A549 (cell line): Measurements from ENCODE around the gene MLPH. TPM values are rescaled to one million over a fixed set of nuclear protein-coding genes. Genes with fewer than 3 reads are reported as not detected.

Experiments used
- ATAC-seq, 2 experiments: fragments of 200-7000 bp in 1 of 2; fragments of >200 bp in 1 of 2; cut with Nextera tagmentation in 1 of 2; cut with Tn5 transposase in 1 of 2; 3 replicates each; pipeline versions ENCODE4 v1.8.0 to v1.9.1; 2018 to 2020; ENCODE audit warnings: mild to moderate bottlenecking in 1 of 2, moderate library complexity in 1 of 2
- CTCF ChIA-PET: fragments of 300-600 bp; sonication (Branson Sonifier 250); formaldehyde crosslinking; extraction: SDS; loops from one replicate; lab custom pipeline; 2021; ENCODE audit warnings: antibody characterized with exemption, inconsistent platforms; lab: Yijun Ruan, JAX
- POLR2A ChIA-PET: fragments of 350-600 bp; formaldehyde crosslinking; extraction: SDS; loops from one replicate; lab custom pipeline; 2021; ENCODE audit warnings: antibody characterized with exemption, inconsistent platforms; lab: Yijun Ruan, JAX
- DNase-seq, 2 experiments: peaks; one replicate each; pipeline versions ENCODE4 v3.0.0 to v3.0.0-alpha.2; 2011 to 2016; ENCODE audit warnings: low read depth in 1 of 2, low spot score in 1 of 2
- FAIRE-seq: peaks from 2 replicates; lab custom pipeline; 2011; peaks lifted over from hg19 to GRCh38; lab: Jason Lieb, UNC
- H3K27ac ChIP-seq, 2 experiments: fragments of >200 bp; sonication (Bioruptor Twin); formaldehyde crosslinking; 3 replicates each; pipeline ENCODE4 v1.5.1; 2016 to 2017
- H3K4me1 ChIP-seq: fragments of >200 bp; sonication (Bioruptor Twin); formaldehyde crosslinking; 3 replicates; pipeline ENCODE4 v1.6.1; 2016
- H3K4me2 ChIP-seq: fragments of >200 bp; sonication (Bioruptor Twin); formaldehyde crosslinking; 3 replicates; pipeline ENCODE4 v1.6.1; 2016
- H3K4me3 ChIP-seq: fragments of >200 bp; sonication (Bioruptor Twin); formaldehyde crosslinking; 3 replicates; pipeline ENCODE4 v1.5.1; 2016
- H3K9me3 ChIP-seq: fragments of >200 bp; sonication (Bioruptor Twin); formaldehyde crosslinking; 3 replicates; pipeline ENCODE4 v1.6.1; 2016
- CEBPB ChIP-seq, 2 experiments: fragments of >200 bp in 1 of 2; sonication (Bioruptor Twin) in 1 of 2; formaldehyde crosslinking in 1 of 2; IDR thresholded peaks; 2 replicates each; pipeline ENCODE4 v1.6.1; 2012 to 2016
- EP300 ChIP-seq, 2 experiments: fragments of >200 bp; sonication (Bioruptor Twin); formaldehyde crosslinking; IDR thresholded peaks; 2 replicates in 1 of 2; 3 replicates in 1 of 2; pipeline ENCODE4 v1.6.1; 2016 to 2017
- FOSB ChIP-seq: fragments of 250-450 bp; sonication (Bioruptor Pico); IDR thresholded peaks from 2 replicates; pipeline ENCODE4 v1.5.0; 2020; ENCODE audit warnings: mild to moderate bottlenecking, moderate library complexity
- HEYL ChIP-seq: fragments of 250-450 bp; sonication (Bioruptor Pico); IDR thresholded peaks from 2 replicates; pipeline ENCODE4 v1.8.0; 2021; ENCODE audit warnings: mild to moderate bottlenecking, moderate library complexity
- HMGXB4 ChIP-seq: fragments of 250-450 bp; sonication (Bioruptor Pico); IDR thresholded peaks from 2 replicates; pipeline ENCODE4 v1.5.0; 2021; ENCODE audit warnings: mild to moderate bottlenecking, moderate library complexity, borderline replicate concordance
- JUNB ChIP-seq: fragments of >200 bp; sonication (Bioruptor Twin); formaldehyde crosslinking; IDR thresholded peaks from 2 replicates; pipeline ENCODE4 v1.6.1; 2016
- KDM1A ChIP-seq: fragments of 200-600 bp; sonication (generic); IDR thresholded peaks from 2 replicates; pipeline ENCODE4 v1.6.1; 2016; ENCODE audit warnings: low read depth, mild to moderate bottlenecking
- KDM5A ChIP-seq: fragments of 200-600 bp; sonication (generic); IDR thresholded peaks from 2 replicates; pipeline ENCODE4 v1.6.1; 2016; ENCODE audit warnings: antibody characterized with exemption, mild to moderate bottlenecking
- MAX ChIP-seq: IDR thresholded peaks from 2 replicates; pipeline ENCODE4 v1.6.1; 2012
- MAZ ChIP-seq: fragments of 150-350 bp; IDR thresholded peaks from 2 replicates; pipeline ENCODE4 v1.6.1; 2014; ENCODE audit warnings: antibody characterized with exemption, low read depth, low read length, borderline replicate concordance
- MYC ChIP-seq: IDR thresholded peaks from 2 replicates; pipeline ENCODE4 v1.6.1; 2012; ENCODE audit warnings: mild to moderate bottlenecking, inconsistent platforms, low read length, improper control_type of control experiment, borderline replicate concordance
- NPAS2 ChIP-seq: fragments of 250-450 bp; sonication (Bioruptor Pico); IDR thresholded peaks from 2 replicates; pipeline ENCODE4 v1.8.0; 2022; ENCODE audit warnings: mild to moderate bottlenecking, moderate library complexity, borderline replicate concordance
- PBX3 ChIP-seq: IDR thresholded peaks from 2 replicates; pipeline ENCODE4 v1.6.1; 2012
- RCOR1 ChIP-seq: fragments of 150-350 bp; IDR thresholded peaks from 2 replicates; pipeline ENCODE4 v1.6.1; 2014; ENCODE audit warnings: antibody characterized with exemption, low read length, low read depth
- SREBF2 ChIP-seq: fragments of 450-650 bp; IDR thresholded peaks from 2 replicates; pipeline ENCODE4 v1.6.1; 2014; ENCODE audit warnings: mild to moderate bottlenecking, moderate library complexity
- USF2 ChIP-seq: fragments of 450-650 bp; IDR thresholded peaks from 2 replicates; pipeline ENCODE4 v1.6.1; 2014; ENCODE audit warnings: antibody characterized with exemption
- ZFP36 ChIP-seq: fragments of 450-650 bp; IDR thresholded peaks from 2 replicates; pipeline ENCODE4 v1.6.1; 2014; ENCODE audit warnings: borderline replicate concordance; ENCODE audit not compliant: partially characterized antibody
- WGBS: methylation state at CpG from one replicate; pipeline ENCODE4 v1.1.6; 2017; ENCODE audit errors: missing lambda C conversion rate; 5-methylcytosine and 5-hydroxymethylcytosine counted together
- polyA plus RNA-seq, 4 experiments: library from polyadenylated mRNA; depleted of rRNA in 3 of 4; stranded (reverse); fragments of >200 nt; fragmentation: RNase III in 1 of 4; extraction: RNeasy Plus Mini Kit Qiagen cat#74134 plus additional on column Dnase treatment in 1 of 4; gene quantifications; 2 replicates in 3 of 4; 3 replicates in 1 of 4; pipeline ENCODE4 v1.2.3, GENCODE V29; 2011 to 2017

MLPH gene
- polyA plus RNA-seq, 2 of the 4 experiments (the other 2 are of a cell fraction): 218 to 350 TPM

- no peaks in the 10 kb centered on the region for H3K9me3 ChIP-seq
- POLR2A ChIA-PET: no interaction called here
- CTCF ChIA-PET: interaction anchor here (1.3 to 2.4 kb wide), 3 partner anchors 9 to 54 kb away, joined by 3 to 18 read pairs (median 8); no protein-coding TSS in a partner anchor
- H3K27ac ChIP-seq: peak overlapping the region in 1 of 2 experiments; percentile 56; a peak in 1 of 6 replicates
- no peak for DNase-seq
- H3K4me2 ChIP-seq: no peak overlapping the region
- peak in 1 of 2 experiments; percentile 11; a peak in 3 of 6 replicates for ATAC-seq
- TF ChIP-seq SREBF2: no peak
- no peak for TF ChIP-seq ZFP36
- no peaks in the 10 kb centered on the region for H3K4me1 ChIP-seq
- 72% methylated on average over 6 of the region's 6 CpGs for WGBS
- FAIRE-seq: no peak
- H3K4me3 ChIP-seq: no peak overlapping the region
Measured at GRCh38 chr2:237524631-237525030, 37.6 kb downstream of the MLPH start.

GRCh38 chr2:237525559-237526157 lies 38.6 kb downstream of the MLPH start:
- no peak for DNase-seq
- peak overlapping the region in 1 of 2 experiments; percentile 35; a peak in 1 of 6 replicates for H3K27ac ChIP-seq
- no peak overlapping the region for H3K4me2 ChIP-seq
- 99% methylated on average over 13 of the region's 17 CpGs for WGBS
- peak; percentile 14 to 28; a peak in 3 of 6 replicates for ATAC-seq
- no peaks in the 10 kb centered on the region for H3K4me1 ChIP-seq
- no peaks in the 10 kb centered on the region for H3K9me3 ChIP-seq
- FAIRE-seq: no peak
- POLR2A ChIA-PET: no interaction called here
- no peak overlapping the region for H3K4me3 ChIP-seq
- no peak for TF ChIP-seq USF2
- TF ChIP-seq KDM5A: no peak
- no peak for TF ChIP-seq FOSB (CRISPR knock-in tag)
- no peak for TF ChIP-seq RCOR1
- TF ChIP-seq NPAS2 (CRISPR knock-in tag): no peak
- no peak for TF ChIP-seq CEBPB (IDR thresholded peaks at IDR 0.05)
- no peak for TF ChIP-seq HMGXB4 (CRISPR knock-in tag)
- TF ChIP-seq KDM1A: no peak
- no peak for TF ChIP-seq MAZ
- no peak for TF ChIP-seq EP300 (IDR thresholded peaks at IDR 0.05)
- TF ChIP-seq JUNB: no peak
- TF ChIP-seq, all 56 proteins: peak for 0
- CTCF ChIA-PET: interaction anchor here (1.3 to 2.4 kb wide), 3 partner anchors 10 to 55 kb away, joined by 3 to 18 read pairs (median 8); no protein-coding TSS in a partner anchor

- Histone ChIP-seq H3K4me2 (no peak overlapping the region), H3K4me3 (no peak overlapping the region), H3K9me3 (no peaks in the 10 kb centered on the region), H3K27ac (no peak overlapping the region), H3K4me1 (no peaks in the 10 kb centered on the region)
- FAIRE-seq (no peak), DNase-seq (no peak), ATAC-seq (no peak)
- TF ChIP-seq MYC (no peak), MAX (no peak), PBX3 (no peak), HEYL (no peak)
- POLR2A ChIA-PET: no interaction called here
- CTCF ChIA-PET: interaction anchor here (0.6 to 6.6 kb wide), 2 partner anchors 16 to 430 kb away, joined by 3 to 55 read pairs; no protein-coding TSS in a partner anchor
- WGBS: 93% methylated on average over 11 of the region's 11 CpGs
Measured at GRCh38 chr2:237527233-237527632, 40.2 kb downstream of the MLPH start.
